ENCODE results near the gene ITGBL1.

Gene ITGBL1

DNA sequence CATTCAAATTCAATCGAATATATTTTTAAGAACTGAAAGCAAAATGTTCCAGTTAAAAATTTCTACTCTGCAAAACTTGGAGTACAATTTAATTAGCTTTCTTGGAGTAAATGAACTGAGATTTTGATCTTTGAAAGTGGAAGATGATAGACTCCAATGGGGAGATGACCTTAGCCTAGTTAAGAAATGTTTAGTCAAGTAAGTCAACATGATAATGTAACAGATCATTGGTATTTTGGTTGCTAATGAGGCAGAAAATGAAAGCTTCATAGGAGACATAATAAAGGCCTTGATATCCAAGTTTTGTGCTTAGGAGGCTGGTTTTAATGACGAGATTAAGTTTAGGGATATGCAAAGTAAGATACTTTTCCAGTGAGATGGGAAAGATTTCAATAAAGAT lies 181.7 kb downstream of the ITGBL1 start:
- H3K4me2 ChIP-seq (ENCODE audit: low read depth, low read length, poor library complexity, severe bottlenecking): no peak overlapping the region
- H3F3A ChIP-seq (ENCODE audit: low read depth): no peaks in the 10 kb centered on the region
- no peaks in the 10 kb centered on the region for H3K79me2 ChIP-seq (ENCODE audit: insufficient read depth, low read length)
- no peaks in the 10 kb centered on the region for H3K27me3 ChIP-seq (ENCODE audit: insufficient read depth, low read length, poor library complexity, severe bottlenecking)
- no peak overlapping the region for H2AFZ ChIP-seq (ENCODE audit: low read length)
- TF ChIP-seq, protein P1, sequence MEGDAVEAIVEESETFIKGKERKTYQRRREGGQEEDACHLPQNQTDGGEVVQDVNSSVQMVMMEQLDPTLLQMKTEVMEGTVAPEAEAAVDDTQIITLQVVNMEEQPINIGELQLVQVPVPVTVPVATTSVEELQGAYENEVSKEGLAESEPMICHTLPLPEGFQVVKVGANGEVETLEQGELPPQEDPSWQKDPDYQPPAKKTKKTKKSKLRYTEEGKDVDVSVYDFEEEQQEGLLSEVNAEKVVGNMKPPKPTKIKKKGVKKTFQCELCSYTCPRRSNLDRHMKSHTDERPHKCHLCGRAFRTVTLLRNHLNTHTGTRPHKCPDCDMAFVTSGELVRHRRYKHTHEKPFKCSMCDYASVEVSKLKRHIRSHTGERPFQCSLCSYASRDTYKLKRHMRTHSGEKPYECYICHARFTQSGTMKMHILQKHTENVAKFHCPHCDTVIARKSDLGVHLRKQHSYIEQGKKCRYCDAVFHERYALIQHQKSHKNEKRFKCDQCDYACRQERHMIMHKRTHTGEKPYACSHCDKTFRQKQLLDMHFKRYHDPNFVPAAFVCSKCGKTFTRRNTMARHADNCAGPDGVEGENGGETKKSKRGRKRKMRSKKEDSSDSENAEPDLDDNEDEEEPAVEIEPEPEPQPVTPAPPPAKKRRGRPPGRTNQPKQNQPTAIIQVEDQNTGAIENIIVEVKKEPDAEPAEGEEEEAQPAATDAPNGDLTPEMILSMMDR (conservative IDR thresholded peaks at IDR 0.05; ENCODE audit: low read length): no peak
- TF ChIP-seq EZH2phosphoT487 (IDR thresholded peaks at IDR 0.05; ENCODE audit: borderline replicate concordance): no peak
- H3K36me3 ChIP-seq (ENCODE audit: insufficient read depth, low read length): no peaks in the 10 kb centered on the region
- H3K4me1 ChIP-seq (ENCODE audit: insufficient read depth, low read length, poor library complexity, severe bottlenecking): no peaks in the 10 kb centered on the region
- H3K9ac ChIP-seq (ENCODE audit: low read depth, low read length, poor library complexity, severe bottlenecking): no peak overlapping the region
- H4K20me1 ChIP-seq (ENCODE audit: insufficient read depth, low read length, poor library complexity, severe bottlenecking): no peaks in the 10 kb centered on the region
- no peaks in the 10 kb centered on the region for H3K9me3 ChIP-seq (ENCODE audit: insufficient read depth, low read depth, low read length)
- no peak overlapping the region for H3K4me3 ChIP-seq (ENCODE audit: low read length, poor library complexity, severe bottlenecking)
- H3K9me2 ChIP-seq (replicated peaks; ENCODE audit: low read depth, low read length): no peaks in the 10 kb centered on the region

DNA sequence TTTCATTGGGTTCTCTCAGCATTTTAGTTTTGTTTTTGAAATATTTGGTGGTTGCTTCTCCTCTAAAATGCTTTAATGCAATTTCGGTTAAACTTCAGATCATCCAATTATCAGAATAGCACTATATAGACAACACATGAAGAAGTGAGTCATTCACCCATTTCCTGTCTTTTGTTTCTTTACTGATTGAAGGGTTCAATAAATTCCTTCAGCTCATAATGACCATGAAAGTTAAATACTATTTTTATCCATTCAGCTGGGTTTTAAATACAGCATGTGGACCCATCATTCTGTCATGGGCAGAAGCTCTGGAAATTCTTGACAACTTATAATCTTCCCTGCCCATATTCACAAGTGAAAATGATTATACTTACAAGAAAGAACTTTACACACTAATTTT lies 187.2 kb downstream of the ITGBL1 start:
- H3K9me3 ChIP-seq (ENCODE audit: insufficient read depth, low read depth, low read length): no peaks in the 10 kb centered on the region
- H2AFZ ChIP-seq (ENCODE audit: low read length): no peak overlapping the region
- H3K4me3 ChIP-seq (ENCODE audit: low read length, poor library complexity, severe bottlenecking): no peak overlapping the region
- TF ChIP-seq, protein P1 (conservative IDR thresholded peaks at IDR 0.05; ENCODE audit: low read length): no peak
- no peak for TF ChIP-seq EZH2phosphoT487 (IDR thresholded peaks at IDR 0.05; ENCODE audit: borderline replicate concordance)
- H3K9ac ChIP-seq (ENCODE audit: low read depth, low read length, poor library complexity, severe bottlenecking): no peak overlapping the region
- H3K36me3 ChIP-seq (ENCODE audit: insufficient read depth, low read length): no peaks in the 10 kb centered on the region
- H4K20me1 ChIP-seq (ENCODE audit: insufficient read depth, low read length, poor library complexity, severe bottlenecking): no peaks in the 10 kb centered on the region
- H3K27me3 ChIP-seq (ENCODE audit: insufficient read depth, low read length, poor library complexity, severe bottlenecking): no peaks in the 10 kb centered on the region
- no peaks in the 10 kb centered on the region for H3K9me2 ChIP-seq (replicated peaks; ENCODE audit: low read depth, low read length)
- H3K79me2 ChIP-seq (ENCODE audit: insufficient read depth, low read length): no peaks in the 10 kb centered on the region
- no peak overlapping the region for H3K4me2 ChIP-seq (ENCODE audit: low read depth, low read length, poor library complexity, severe bottlenecking)
- no peaks in the 10 kb centered on the region for H3K4me1 ChIP-seq (ENCODE audit: insufficient read depth, low read length, poor library complexity, severe bottlenecking)
- H3F3A ChIP-seq (ENCODE audit: low read depth): no peaks in the 10 kb centered on the region

DNA sequence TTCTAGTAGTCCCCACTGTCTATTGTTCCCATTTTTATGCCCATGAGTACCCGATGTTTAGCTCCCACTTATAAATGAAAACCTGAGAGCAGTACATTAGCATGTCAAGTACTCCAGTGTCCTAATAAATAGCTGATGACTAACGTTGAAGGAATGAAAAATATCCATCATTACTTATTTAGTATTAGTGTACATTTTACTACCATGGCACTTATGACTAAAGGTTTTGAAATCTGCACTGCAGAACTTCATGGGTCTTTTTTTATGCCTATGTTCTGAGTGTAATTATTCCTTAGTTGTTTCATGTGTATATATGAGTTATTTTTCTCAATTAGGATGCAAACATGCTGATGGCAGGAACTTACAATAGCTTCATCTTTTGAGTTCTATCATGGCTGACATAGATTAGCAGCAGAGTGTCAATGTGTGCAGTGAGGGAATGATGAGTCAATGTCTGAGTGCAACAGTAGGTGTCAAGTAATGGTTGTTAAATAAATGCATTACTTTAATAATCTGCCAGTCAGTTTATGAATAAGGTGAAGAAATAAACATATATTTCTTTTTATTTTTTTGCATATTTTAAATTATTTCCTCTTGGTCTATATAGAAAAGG lies 188.4 kb downstream of the ITGBL1 start:
- Histone ChIP-seq H4K20me1 (ENCODE audit: insufficient read depth, low read length, poor library complexity, severe bottlenecking) (no peaks in the 10 kb centered on the region), H3K79me2 (ENCODE audit: insufficient read depth, low read length) (no peaks in the 10 kb centered on the region), H3K9me2 (replicated peaks; ENCODE audit: low read depth, low read length) (no peaks in the 10 kb centered on the region), H3K4me3 (ENCODE audit: low read length, poor library complexity, severe bottlenecking) (no peak overlapping the region), H3K9me3 (ENCODE audit: insufficient read depth, low read depth, low read length) (no peaks in the 10 kb centered on the region), H3K4me2 (ENCODE audit: low read depth, low read length, poor library complexity, severe bottlenecking) (no peak overlapping the region), H3F3A (ENCODE audit: low read depth) (no peaks in the 10 kb centered on the region), H3K36me3 (ENCODE audit: insufficient read depth, low read length) (no peaks in the 10 kb centered on the region), H3K27me3 (ENCODE audit: insufficient read depth, low read length, poor library complexity, severe bottlenecking) (no peaks in the 10 kb centered on the region), H2AFZ (ENCODE audit: low read length) (no peak overlapping the region), H3K9ac (ENCODE audit: low read depth, low read length, poor library complexity, severe bottlenecking) (no peak overlapping the region), H3K4me1 (ENCODE audit: insufficient read depth, low read length, poor library complexity, severe bottlenecking) (no peaks in the 10 kb centered on the region)
- TF ChIP-seq EZH2phosphoT487 (IDR thresholded peaks at IDR 0.05; ENCODE audit: borderline replicate concordance): no peak

DNA sequence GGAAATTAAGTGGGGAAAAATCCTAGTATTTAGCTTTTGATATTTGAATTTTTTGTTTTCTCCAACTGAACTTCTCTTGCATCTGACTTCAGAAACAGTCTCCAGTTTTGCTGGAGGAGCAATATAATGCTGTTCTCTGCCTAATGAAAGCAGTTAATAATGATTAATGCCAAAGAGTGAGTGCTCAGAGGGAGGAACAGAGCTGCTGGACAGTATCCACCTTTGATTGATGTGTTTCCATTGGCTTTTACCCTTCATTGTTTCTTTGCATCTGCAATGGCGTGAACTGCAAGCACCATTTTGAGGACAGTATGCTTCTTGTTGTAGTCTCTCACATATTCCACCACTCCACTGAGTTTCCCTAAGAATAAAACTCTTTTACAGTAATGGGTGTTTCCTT lies 193.4 kb downstream of the ITGBL1 start:
- H3K36me3 ChIP-seq (ENCODE audit: insufficient read depth, low read length): no peaks in the 10 kb centered on the region
- TF ChIP-seq, protein P1 (conservative IDR thresholded peaks at IDR 0.05; ENCODE audit: low read length): no peak
- TF ChIP-seq EZH2phosphoT487 (IDR thresholded peaks at IDR 0.05; ENCODE audit: borderline replicate concordance): no peak
- no peaks in the 10 kb centered on the region for H3K9me3 ChIP-seq (ENCODE audit: insufficient read depth, low read depth, low read length)
- no peaks in the 10 kb centered on the region for H4K20me1 ChIP-seq (ENCODE audit: insufficient read depth, low read length, poor library complexity, severe bottlenecking)
- H3K4me2 ChIP-seq (ENCODE audit: low read depth, low read length, poor library complexity, severe bottlenecking): no peak overlapping the region
- H3K9me2 ChIP-seq (replicated peaks; ENCODE audit: low read depth, low read length): no peaks in the 10 kb centered on the region
- no peaks in the 10 kb centered on the region for H3F3A ChIP-seq (ENCODE audit: low read depth)
- H3K79me2 ChIP-seq (ENCODE audit: insufficient read depth, low read length): no peaks in the 10 kb centered on the region
- no peak overlapping the region for H2AFZ ChIP-seq (ENCODE audit: low read length)
- H3K4me3 ChIP-seq (ENCODE audit: low read length, poor library complexity, severe bottlenecking): no peak overlapping the region
- no peak overlapping the region for H3K9ac ChIP-seq (ENCODE audit: low read depth, low read length, poor library complexity, severe bottlenecking)
- no peaks in the 10 kb centered on the region for H3K4me1 ChIP-seq (ENCODE audit: insufficient read depth, low read length, poor library complexity, severe bottlenecking)
- H3K27me3 ChIP-seq (ENCODE audit: insufficient read depth, low read length, poor library complexity, severe bottlenecking): no peaks in the 10 kb centered on the region

All from Loucy (cell line).